ENCODE results near the gene SEZ6L. TPM values are rescaled to one million over a fixed set of nuclear protein-coding genes. Genes with fewer than 3 reads are reported as not detected.

SEZ6L gene
- total RNA-seq, 4 donors from 2014 or later, result 0.14 to 0.16 TPM; not detected in 2

GRCh38 chr22:26316732-26317285 is 147.5 kb downstream of the SEZ6L start:
- 81 to 88% methylated on average over 2 of the region's 2 CpGs for WGBS, 2 donors (ENCODE audit: low coverage in 1 of 2)
- in situ Hi-C loops (cut with MboI; ENCODE audit: low pct_ligation_motif_present in 1 of 4, low pct_unique_long_range_greater_than_20kb in 1 of 4, low sequenced_read_pairs in 3 of 4), result no loop called here
- no peak for TF ChIP-seq CTCF (IDR thresholded peaks at IDR 0.05)
- TF ChIP-seq POLR2A (IDR thresholded peaks at IDR 0.05), result no peak
- TF ChIP-seq POLR2AphosphoS5 (IDR thresholded peaks at IDR 0.05), result no peak
- no peak for TF ChIP-seq EP300 (IDR thresholded peaks at IDR 0.05; ENCODE audit: low read depth)
- no peaks in the 10 kb centered on the region for H3K36me3 ChIP-seq
- H3K27me3 ChIP-seq, result no peaks in the 10 kb centered on the region
- no peak overlapping the region for H3K27ac ChIP-seq
- intact Hi-C loops (cut with DNase I; ENCODE audit: low total_unique reads), result no loop called here
- H3K4me1 ChIP-seq, result no peaks in the 10 kb centered on the region
- H3K9me3 ChIP-seq, result no peaks in the 10 kb centered on the region
- no peak for DNase-seq
- H3K4me3 ChIP-seq, result no peak overlapping the region

GRCh38 chr22:26318975-26319374 is 149.7 kb downstream of the SEZ6L start:
- no peak overlapping the region for H3K4me3 ChIP-seq

GRCh38 chr22:26320447-26320846 is 151.2 kb downstream of the SEZ6L start:
- intact Hi-C loops (cut with DNase I; ENCODE audit: low total_unique reads), result no loop called here
- no peaks in the 10 kb centered on the region for H3K36me3 ChIP-seq
- no peak overlapping the region for H3K27ac ChIP-seq
- no peak overlapping the region for H3K4me3 ChIP-seq
- TF ChIP-seq POLR2A (IDR thresholded peaks at IDR 0.05) (no peak), CTCF (IDR thresholded peaks at IDR 0.05) (no peak), EP300 (IDR thresholded peaks at IDR 0.05; ENCODE audit: low read depth) (no peak), POLR2AphosphoS5 (IDR thresholded peaks at IDR 0.05) (no peak)
- in situ Hi-C loops (cut with MboI; ENCODE audit: low pct_ligation_motif_present in 1 of 4, low pct_unique_long_range_greater_than_20kb in 1 of 4, low sequenced_read_pairs in 3 of 4), result no loop called here
- H3K27me3 ChIP-seq, result no peaks in the 10 kb centered on the region
- no peaks in the 10 kb centered on the region for H3K4me1 ChIP-seq
- DNase-seq, result no peak
- no peaks in the 10 kb centered on the region for H3K9me3 ChIP-seq
- WGBS, 2 donors (ENCODE audit: low coverage in 1 of 2), result 57% methylated on average over 5 of the region's 5 CpGs; no CpG with 5 or more reads in 1 of the 2 donors

More at GRCh38 chr22:26318975-26319374, 149.7 kb downstream of the SEZ6L start:
- Histone ChIP-seq H3K27ac (no peak overlapping the region), H3K9me3 (no peaks in the 10 kb centered on the region), H3K36me3 (no peaks in the 10 kb centered on the region), H3K4me1 (no peaks in the 10 kb centered on the region), H3K27me3 (no peaks in the 10 kb centered on the region)
- in situ Hi-C loops (cut with MboI; ENCODE audit: low pct_ligation_motif_present in 1 of 4, low pct_unique_long_range_greater_than_20kb in 1 of 4, low sequenced_read_pairs in 3 of 4), result no loop called here
- 36 to 45% methylated on average over 5 to 6 of the region's 6 CpGs for WGBS, 2 donors (ENCODE audit: low coverage in 1 of 2)
- DNase-seq, result no peak
- intact Hi-C loops (cut with DNase I; ENCODE audit: low total_unique reads), result no loop called here
- TF ChIP-seq POLR2AphosphoS5 (IDR thresholded peaks at IDR 0.05), result no peak
- TF ChIP-seq CTCF (IDR thresholded peaks at IDR 0.05), result no peak
- no peak for TF ChIP-seq EP300 (IDR thresholded peaks at IDR 0.05; ENCODE audit: low read depth)
- TF ChIP-seq POLR2A (IDR thresholded peaks at IDR 0.05), result no peak

GRCh38 chr22:26321469-26321913 is 152.2 kb downstream of the SEZ6L start:
- Histone ChIP-seq H3K27me3 (no peaks in the 10 kb centered on the region), H3K4me3 (no peak overlapping the region), H3K9me3 (no peaks in the 10 kb centered on the region), H3K4me1 (no peaks in the 10 kb centered on the region), H3K27ac (no peak overlapping the region), H3K36me3 (no peaks in the 10 kb centered on the region)
- 47% methylated on average over 12 of the region's 12 CpGs; no CpG with 5 or more reads in 1 of the 2 donors for WGBS, 2 donors (ENCODE audit: low coverage in 1 of 2)
- in situ Hi-C loops (cut with MboI; ENCODE audit: low pct_ligation_motif_present in 1 of 4, low pct_unique_long_range_greater_than_20kb in 1 of 4, low sequenced_read_pairs in 3 of 4) (no loop called here), intact Hi-C loops (cut with DNase I; ENCODE audit: low total_unique reads) (no loop called here)
- DNase-seq, result no peak
- peak in 1 of 3 donors; percentile 40 for TF ChIP-seq POLR2AphosphoS5 (IDR thresholded peaks at IDR 0.05)
- no peak for TF ChIP-seq POLR2A (IDR thresholded peaks at IDR 0.05)
- no peak for TF ChIP-seq EP300 (IDR thresholded peaks at IDR 0.05; ENCODE audit: low read depth)
- no peak for TF ChIP-seq CTCF (IDR thresholded peaks at IDR 0.05)

Measured in transverse colon (tissue), 4 donors.